Chondrocyte (in vitro differentiated cells): Measurements from ENCODE around the gene CERK. TPM values are rescaled to one million over a fixed set of nuclear protein-coding genes. Genes with fewer than 3 reads are reported as not detected.

Experiments used
- DNase-seq: peaks from one replicate; pipeline ENCODE4 v3.0.0; 2021; ENCODE audit warnings: mixed read lengths, low spot score
- H3K27ac Mint-ChIP-seq: one replicate; pipeline ENCODE4 v1.8.0; 2021; ENCODE audit warnings: mild to moderate bottlenecking, moderate library complexity, mixed read lengths; ENCODE audit not compliant: unreplicated experiment
- H3K27me3 Mint-ChIP-seq: 2 replicates; pipeline ENCODE4 v1.8.0; 2021; ENCODE audit warnings: low read depth, mixed read lengths
- H3K36me3 Mint-ChIP-seq: 2 replicates; pipeline ENCODE4 v1.8.0; 2021; ENCODE audit warnings: low read depth, mixed read lengths
- H3K4me1 Mint-ChIP-seq: 2 replicates; pipeline ENCODE4 v1.8.0; 2021; ENCODE audit warnings: low read depth, mild to moderate bottlenecking, mixed read lengths
- H3K4me3 Mint-ChIP-seq: one replicate; pipeline ENCODE4 v1.8.0; 2021; ENCODE audit warnings: mild to moderate bottlenecking, moderate library complexity, mixed read lengths; ENCODE audit not compliant: unreplicated experiment
- H3K9me3 Mint-ChIP-seq: 2 replicates; pipeline ENCODE4 v1.8.0; 2021; ENCODE audit warnings: low read depth, mixed read lengths
- total RNA-seq: library from RNA; stranded (reverse); gene quantifications from 3 replicates; pipeline ENCODE4 v1.2.1, GENCODE V29; 2021
- TF ChIP-seq, protein P1 (sequence below): fragments of 200-600 bp; sonication (generic); IDR thresholded peaks from 2 replicates; pipeline ENCODE4 v1.5.0; 2021; ENCODE audit warnings: antibody characterized with exemption, mild to moderate bottlenecking, moderate library complexity

Gene CERK
- total RNA-seq, 1 donor from 2014 or later: 28.8 TPM

DNA sequence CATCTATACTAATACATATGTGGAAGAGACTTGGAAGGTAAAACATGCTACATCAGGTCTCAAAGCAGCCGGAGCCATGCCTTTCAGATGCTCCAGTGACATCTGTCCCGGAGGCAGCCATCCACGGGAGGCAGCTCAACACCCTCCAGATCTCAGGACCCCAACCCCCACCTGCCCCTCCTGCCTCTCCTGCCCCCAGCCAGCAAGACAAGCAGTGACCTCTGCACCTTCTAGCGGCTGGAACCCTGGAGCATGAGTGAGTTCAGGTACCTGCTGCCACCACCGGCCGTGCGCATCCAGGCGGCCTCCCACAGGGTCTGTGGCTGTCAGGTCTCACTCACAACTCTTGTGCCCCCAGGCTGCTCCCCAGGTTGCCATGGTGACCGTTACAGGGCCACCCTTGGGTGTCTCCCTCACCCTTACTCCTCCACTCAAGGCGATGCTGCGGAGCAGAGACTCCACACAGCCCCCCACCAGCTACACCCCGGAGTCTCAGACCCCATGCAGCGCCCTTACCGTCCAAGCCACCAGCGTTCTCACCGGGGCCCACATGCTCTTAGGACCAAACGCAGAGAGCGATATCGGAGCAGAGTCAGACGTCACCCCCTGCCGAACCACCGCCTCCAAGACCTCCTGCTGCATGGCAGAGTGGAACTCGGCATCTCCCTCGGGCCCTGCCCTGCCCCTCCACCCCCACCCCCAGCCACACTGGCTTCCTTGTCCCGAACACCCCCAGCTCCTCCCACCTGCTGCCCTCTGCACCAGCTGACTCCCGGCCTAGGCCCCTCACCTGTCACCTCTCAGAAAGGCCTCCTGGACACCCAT, 34.7 kb downstream of the CERK start:
- H3K27ac Mint-ChIP-seq: no peak overlapping the region
- H3K4me3 Mint-ChIP-seq: no peak overlapping the region
- DNase-seq: peak; percentile 81
- TF ChIP-seq, protein P1, sequence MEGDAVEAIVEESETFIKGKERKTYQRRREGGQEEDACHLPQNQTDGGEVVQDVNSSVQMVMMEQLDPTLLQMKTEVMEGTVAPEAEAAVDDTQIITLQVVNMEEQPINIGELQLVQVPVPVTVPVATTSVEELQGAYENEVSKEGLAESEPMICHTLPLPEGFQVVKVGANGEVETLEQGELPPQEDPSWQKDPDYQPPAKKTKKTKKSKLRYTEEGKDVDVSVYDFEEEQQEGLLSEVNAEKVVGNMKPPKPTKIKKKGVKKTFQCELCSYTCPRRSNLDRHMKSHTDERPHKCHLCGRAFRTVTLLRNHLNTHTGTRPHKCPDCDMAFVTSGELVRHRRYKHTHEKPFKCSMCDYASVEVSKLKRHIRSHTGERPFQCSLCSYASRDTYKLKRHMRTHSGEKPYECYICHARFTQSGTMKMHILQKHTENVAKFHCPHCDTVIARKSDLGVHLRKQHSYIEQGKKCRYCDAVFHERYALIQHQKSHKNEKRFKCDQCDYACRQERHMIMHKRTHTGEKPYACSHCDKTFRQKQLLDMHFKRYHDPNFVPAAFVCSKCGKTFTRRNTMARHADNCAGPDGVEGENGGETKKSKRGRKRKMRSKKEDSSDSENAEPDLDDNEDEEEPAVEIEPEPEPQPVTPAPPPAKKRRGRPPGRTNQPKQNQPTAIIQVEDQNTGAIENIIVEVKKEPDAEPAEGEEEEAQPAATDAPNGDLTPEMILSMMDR: no peak
- H3K4me1 Mint-ChIP-seq: no peaks in the 10 kb centered on the region
- peaks cover 40% of the 10 kb centered on the region for H3K36me3 Mint-ChIP-seq
- no peaks in the 10 kb centered on the region for H3K27me3 Mint-ChIP-seq
- H3K9me3 Mint-ChIP-seq: no peaks in the 10 kb centered on the region

DNA sequence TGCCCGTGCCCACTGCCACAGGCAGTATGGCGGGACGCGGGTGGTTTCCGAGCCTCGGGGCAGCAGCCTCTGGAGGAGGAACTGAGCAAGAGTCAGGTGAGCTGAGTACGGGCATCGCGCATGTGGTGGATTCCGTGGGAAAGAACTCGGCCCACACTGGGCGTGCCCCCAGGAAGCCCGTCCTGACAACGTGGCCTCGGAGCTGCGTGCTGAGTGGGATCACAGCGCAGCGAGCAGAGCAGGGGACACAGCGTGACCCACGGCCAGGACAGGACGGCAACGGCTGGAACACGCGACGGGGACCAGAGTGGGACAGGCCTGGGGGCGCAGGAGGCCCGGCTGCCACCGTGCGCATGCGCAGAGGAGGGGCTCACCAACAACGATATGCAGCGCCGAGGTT, 36.8 kb downstream of the CERK start:
- H3K27ac Mint-ChIP-seq: no peak overlapping the region
- H3K36me3 Mint-ChIP-seq: peaks cover 23% of the 10 kb centered on the region
- DNase-seq: peak; percentile 92
- H3K4me3 Mint-ChIP-seq: no peak overlapping the region
- H3K9me3 Mint-ChIP-seq: no peaks in the 10 kb centered on the region
- H3K4me1 Mint-ChIP-seq: no peaks in the 10 kb centered on the region
- no peaks in the 10 kb centered on the region for H3K27me3 Mint-ChIP-seq
- TF ChIP-seq, protein P1: no peak

DNA sequence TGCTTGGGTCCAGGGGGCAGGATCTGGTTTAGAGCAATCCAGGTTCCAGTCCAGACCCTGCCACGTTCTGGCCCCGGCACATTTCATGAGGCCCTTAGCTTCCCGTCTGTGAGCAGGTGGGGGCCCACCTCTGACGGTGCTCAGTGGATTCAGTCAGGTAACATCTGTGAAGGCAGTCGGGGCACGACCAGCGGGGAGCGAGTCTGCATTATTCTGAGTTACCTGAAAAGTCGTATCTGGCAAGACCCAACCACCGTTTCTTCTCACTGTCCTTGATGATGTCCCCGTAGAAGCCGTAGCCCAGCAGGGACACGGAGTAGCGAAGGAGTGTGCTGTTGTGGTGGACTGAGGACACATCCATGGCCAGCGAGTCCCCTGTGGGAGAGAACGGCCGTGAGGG, 39.0 kb downstream of the CERK start:
- peaks cover 19% of the 10 kb centered on the region for H3K36me3 Mint-ChIP-seq
- TF ChIP-seq, protein P1: no peak
- H3K9me3 Mint-ChIP-seq: no peaks in the 10 kb centered on the region
- H3K4me1 Mint-ChIP-seq: no peaks in the 10 kb centered on the region
- DNase-seq: peak; percentile 72
- H3K27ac Mint-ChIP-seq: no peak overlapping the region
- no peak overlapping the region for H3K4me3 Mint-ChIP-seq
- no peaks in the 10 kb centered on the region for H3K27me3 Mint-ChIP-seq

DNA sequence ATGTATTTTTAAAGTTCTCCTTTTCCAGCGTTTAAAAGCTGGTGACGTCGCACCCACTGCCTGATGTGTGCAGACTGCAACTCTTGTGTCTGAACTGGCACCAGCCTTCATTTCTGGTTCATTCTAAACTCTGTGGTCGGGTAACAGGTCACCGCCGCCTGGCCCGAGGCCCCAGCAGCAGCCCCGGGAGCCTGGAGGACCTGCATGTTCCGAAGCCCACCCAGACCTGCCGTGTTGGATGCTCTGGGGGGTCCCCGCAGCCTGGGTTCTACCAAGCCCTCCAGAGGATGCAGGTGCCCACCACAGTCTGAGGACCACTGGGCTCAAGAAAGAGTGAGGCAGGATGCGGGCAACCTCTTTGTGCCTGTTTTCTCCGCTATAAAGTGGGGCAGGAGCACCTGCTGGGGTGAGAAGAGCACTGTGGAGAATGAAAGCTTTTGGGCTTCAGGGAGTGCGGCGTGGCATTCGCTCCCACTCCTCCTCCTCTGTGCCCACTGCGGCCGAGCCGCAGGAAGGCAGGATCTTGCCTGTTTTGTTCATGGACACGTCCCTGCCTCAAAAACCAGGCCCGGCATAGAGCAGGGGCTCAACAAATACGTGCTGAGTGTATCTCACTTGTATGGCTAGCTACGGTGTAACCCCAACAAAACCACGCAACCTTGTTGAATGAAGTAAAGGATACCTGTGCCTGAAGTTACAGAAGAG, 40.1 kb downstream of the CERK start:
- H3K9me3 Mint-ChIP-seq: no peaks in the 10 kb centered on the region
- peaks cover 19% of the 10 kb centered on the region for H3K36me3 Mint-ChIP-seq
- H3K27me3 Mint-ChIP-seq: no peaks in the 10 kb centered on the region

DNA sequence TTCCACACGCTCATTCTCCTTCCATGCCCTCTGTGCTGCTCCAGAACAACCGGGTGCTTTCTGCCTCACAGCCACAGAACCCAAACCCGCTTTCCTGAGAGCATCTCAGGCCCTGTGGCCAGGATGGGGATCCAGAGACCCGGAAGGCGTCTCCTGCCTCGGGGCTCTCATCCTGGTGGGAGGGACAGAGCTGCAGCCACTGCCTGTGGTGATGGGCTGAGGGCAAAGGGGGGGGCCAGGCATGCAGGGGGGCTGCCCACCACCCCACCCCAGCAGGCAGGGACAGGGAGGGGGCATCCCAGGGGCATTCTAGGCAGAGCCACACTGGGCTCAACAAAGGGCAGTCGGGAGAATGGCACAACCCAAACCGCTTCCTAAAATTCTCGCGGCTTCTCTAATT, 41.4 kb downstream of the CERK start:
- Mint-ChIP-seq H3K27ac (no peak overlapping the region), H3K4me3 (no peak overlapping the region), H3K36me3 (peaks cover 19% of the 10 kb centered on the region), H3K27me3 (no peaks in the 10 kb centered on the region), H3K9me3 (no peaks in the 10 kb centered on the region), H3K4me1 (no peaks in the 10 kb centered on the region)
- DNase-seq: peak; percentile 53
- TF ChIP-seq, protein P1: no peak

More for the DNA sequence above, 40.1 kb downstream of the CERK start:
- TF ChIP-seq, protein P1: no peak
- H3K4me1 Mint-ChIP-seq: no peaks in the 10 kb centered on the region
- H3K27ac Mint-ChIP-seq: no peak overlapping the region
- DNase-seq: peak; percentile 87
- no peak overlapping the region for H3K4me3 Mint-ChIP-seq
